SU-DHL-6 (cell line): Measurements from ENCODE around the gene ATG2A.

ENCODE experiments used
- H2AFZ ChIP-seq: fragments of 200-600 bp; sonication (generic); 2 replicates; pipeline ENCODE4 v1.6.1; 2014; ENCODE audit warnings: low read depth, mild to moderate bottlenecking, moderate library complexity, mixed read lengths, antibody characterized with exemption, low read length; ENCODE audit not compliant: severe bottlenecking
- H3F3A ChIP-seq: fragments of 200-600 bp; shearing (Covaris generic); 2 replicates; pipeline ENCODE4 v1.6.0; 2016; ENCODE audit warnings: antibody characterized with exemption, mild to moderate bottlenecking; ENCODE audit not compliant: insufficient read depth
- H3K27ac ChIP-seq: fragments of 200-600 bp; sonication (generic); 2 replicates; pipeline ENCODE4 v1.5.1; 2016; ENCODE audit warnings: low read depth, mild to moderate bottlenecking, low read length, moderate library complexity, mixed read lengths
- H3K27me3 ChIP-seq: fragments of 200-600 bp; sonication (generic), shearing (Covaris generic); 2 replicates; pipeline ENCODE4 v1.6.0; 2014; ENCODE audit warnings: mild to moderate bottlenecking, low read length
- H3K36me3 ChIP-seq: fragments of 200-600 bp; sonication (generic); 2 replicates; pipeline ENCODE4 v1.6.1; 2014; ENCODE audit warnings: mild to moderate bottlenecking, low read length, mixed read lengths
- H3K4me2 ChIP-seq: fragments of 300-600, 200-600 bp; shearing (Covaris generic), sonication (generic); 2 replicates; pipeline ENCODE4 v1.6.0; 2014; ENCODE audit warnings: low read length, low read depth, mild to moderate bottlenecking; ENCODE audit not compliant: poor library complexity, severe bottlenecking
- H3K4me3 ChIP-seq: fragments of 200-600 bp; sonication (generic); 2 replicates; pipeline ENCODE4 v1.5.1; 2014; ENCODE audit warnings: antibody characterized with exemption, low read length, mild to moderate bottlenecking, mixed read lengths; ENCODE audit not compliant: insufficient read depth, poor library complexity, severe bottlenecking
- H3K79me2 ChIP-seq: fragments of 200-600 bp; sonication (generic); 2 replicates; pipeline ENCODE4 v1.6.1; 2014; ENCODE audit warnings: mild to moderate bottlenecking, low read length, moderate library complexity; ENCODE audit not compliant: insufficient read depth
- H3K9ac ChIP-seq: fragments of 200-600 bp; sonication (generic); 2 replicates; pipeline ENCODE4 v1.7.0; 2014; ENCODE audit warnings: mild to moderate bottlenecking, low read length
- H3K9me2 ChIP-seq: fragments of 200-600 bp; sonication (generic); replicated peaks from 2 replicates; pipeline ENCODE4 v1.6.1; 2014; ENCODE audit warnings: low read length; ENCODE audit not compliant: insufficient read depth
- H3K9me3 ChIP-seq: fragments of 200-600 bp; sonication (generic); 2 replicates; pipeline ENCODE4 v1.6.1; 2014; ENCODE audit warnings: low read length, mixed read lengths; ENCODE audit not compliant: insufficient read depth
- H4K20me1 ChIP-seq: fragments of 200-600 bp; sonication (generic); 2 replicates; pipeline ENCODE4 v1.6.1; 2014; ENCODE audit warnings: low read depth, mild to moderate bottlenecking, antibody characterized with exemption, low read length, moderate library complexity, mixed read lengths
- EZH2phosphoT487 ChIP-seq: fragments of 200-600 bp; sonication (generic), shearing (Covaris generic); conservative IDR thresholded peaks from 2 replicates; pipeline ENCODE4 v1.6.1; 2018; ENCODE audit warnings: mild to moderate bottlenecking, antibody characterized with exemption, low read length, moderate library complexity, mixed read lengths
- TF ChIP-seq, protein P1 (sequence below): fragments of 200-600 bp; sonication (generic); IDR thresholded peaks from one replicate; pipeline ENCODE4 v1.5.1; 2017; ENCODE audit warnings: antibody characterized with exemption, mild to moderate bottlenecking, low read length, moderate library complexity; ENCODE audit not compliant: insufficient read depth, poor library complexity, severe bottlenecking

ATG2A gene

GRCh38 chr11:64935359-64936081 lies 18.5 kb upstream of the ATG2A start, which contains the start of gene GPHA2:
Gene GPHA2 (minus strand): TSS chr11:64935893. CDS start chr11:64935460, 433 bp downstream.
- no peaks in the 10 kb centered on the region for H3K9me3 ChIP-seq
- H3K36me3 ChIP-seq = no peaks in the 10 kb centered on the region
- no peak within 1 kb of the TSS for H3K4me2 ChIP-seq
- no peak within 1 kb of the TSS for H3K9ac ChIP-seq
- H2AFZ ChIP-seq = no peak within 1 kb of the TSS
- no peaks in the 10 kb centered on the region for H3K79me2 ChIP-seq
- no peak within 1 kb of the TSS for H3K4me3 ChIP-seq
- no peaks in the 10 kb centered on the region for H3K27me3 ChIP-seq
- H3K9me2 ChIP-seq = no peaks in the 10 kb centered on the region
- no peak within 1 kb of the TSS for H3K27ac ChIP-seq
- TF ChIP-seq, protein P1, sequence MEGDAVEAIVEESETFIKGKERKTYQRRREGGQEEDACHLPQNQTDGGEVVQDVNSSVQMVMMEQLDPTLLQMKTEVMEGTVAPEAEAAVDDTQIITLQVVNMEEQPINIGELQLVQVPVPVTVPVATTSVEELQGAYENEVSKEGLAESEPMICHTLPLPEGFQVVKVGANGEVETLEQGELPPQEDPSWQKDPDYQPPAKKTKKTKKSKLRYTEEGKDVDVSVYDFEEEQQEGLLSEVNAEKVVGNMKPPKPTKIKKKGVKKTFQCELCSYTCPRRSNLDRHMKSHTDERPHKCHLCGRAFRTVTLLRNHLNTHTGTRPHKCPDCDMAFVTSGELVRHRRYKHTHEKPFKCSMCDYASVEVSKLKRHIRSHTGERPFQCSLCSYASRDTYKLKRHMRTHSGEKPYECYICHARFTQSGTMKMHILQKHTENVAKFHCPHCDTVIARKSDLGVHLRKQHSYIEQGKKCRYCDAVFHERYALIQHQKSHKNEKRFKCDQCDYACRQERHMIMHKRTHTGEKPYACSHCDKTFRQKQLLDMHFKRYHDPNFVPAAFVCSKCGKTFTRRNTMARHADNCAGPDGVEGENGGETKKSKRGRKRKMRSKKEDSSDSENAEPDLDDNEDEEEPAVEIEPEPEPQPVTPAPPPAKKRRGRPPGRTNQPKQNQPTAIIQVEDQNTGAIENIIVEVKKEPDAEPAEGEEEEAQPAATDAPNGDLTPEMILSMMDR = no peak
- no peak for TF ChIP-seq EZH2phosphoT487
- H3F3A ChIP-seq = no peaks in the 10 kb centered on the region
- no peaks in the 10 kb centered on the region for H4K20me1 ChIP-seq

- no peak overlapping the region for H3K4me3 ChIP-seq
- H3K9ac ChIP-seq = no peak overlapping the region
- no peaks in the 10 kb centered on the region for H3K9me3 ChIP-seq
- no peaks in the 10 kb centered on the region for H4K20me1 ChIP-seq
- no peaks in the 10 kb centered on the region for H3F3A ChIP-seq
- H3K79me2 ChIP-seq = no peaks in the 10 kb centered on the region
- no peak overlapping the region for H3K4me2 ChIP-seq
- TF ChIP-seq, protein P1 = no peak
- TF ChIP-seq EZH2phosphoT487 = no peak
- no peak overlapping the region for H3K27ac ChIP-seq
- H3K36me3 ChIP-seq = no peaks in the 10 kb centered on the region
- no peaks in the 10 kb centered on the region for H3K27me3 ChIP-seq
- H2AFZ ChIP-seq = no peak overlapping the region
- H3K9me2 ChIP-seq = no peaks in the 10 kb centered on the region
Measured at GRCh38 chr11:64934682-64935358, 17.8 kb upstream of the ATG2A start.

DNA sequence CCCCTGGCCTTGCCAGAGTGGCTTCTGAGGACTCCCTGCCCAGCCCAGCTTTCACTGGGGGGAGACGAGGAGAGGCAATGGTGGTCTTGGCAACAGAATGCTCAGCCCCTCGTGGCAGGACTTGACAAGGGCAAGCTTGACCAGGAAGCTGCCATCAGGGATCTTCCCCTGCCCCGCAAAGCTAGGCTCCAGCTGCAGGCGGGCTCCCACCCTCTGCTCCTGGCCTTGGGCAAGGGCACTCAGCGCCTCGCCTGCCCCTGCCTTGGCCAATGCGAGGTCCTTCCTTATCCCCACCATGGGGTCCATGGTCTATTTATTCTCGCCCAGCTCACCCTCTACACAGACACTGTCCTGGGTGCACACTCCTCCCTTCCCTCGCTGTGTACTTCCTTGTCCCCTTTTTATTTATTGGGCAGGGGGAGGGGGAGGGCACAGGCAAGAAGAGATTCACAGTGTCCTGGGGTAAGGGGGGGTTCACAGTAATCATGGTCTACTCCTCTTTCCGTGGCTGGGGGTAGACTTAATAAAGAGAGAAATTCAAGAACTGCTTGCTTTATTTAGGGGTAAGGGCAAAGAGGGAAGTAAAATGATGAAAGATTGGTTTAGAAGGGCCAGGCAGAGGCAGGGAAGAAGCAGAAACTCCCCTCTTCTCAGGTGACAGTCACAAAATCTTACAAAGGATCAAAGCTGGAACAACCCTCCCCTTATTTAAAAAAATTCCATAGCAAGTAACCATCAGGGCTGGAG lies 17.1 kb upstream of the ATG2A start:
- H3K9me3 ChIP-seq = no peaks in the 10 kb centered on the region
- no peaks in the 10 kb centered on the region for H3K9me2 ChIP-seq
- no peak overlapping the region for H2AFZ ChIP-seq
- H4K20me1 ChIP-seq = no peaks in the 10 kb centered on the region
- H3K4me3 ChIP-seq = no peak overlapping the region
- no peaks in the 10 kb centered on the region for H3K27me3 ChIP-seq
- H3K4me2 ChIP-seq = no peak overlapping the region
- H3K79me2 ChIP-seq = no peaks in the 10 kb centered on the region
- no peaks in the 10 kb centered on the region for H3K36me3 ChIP-seq
- no peak overlapping the region for H3K27ac ChIP-seq
- H3K9ac ChIP-seq = no peak overlapping the region
- H3F3A ChIP-seq = no peaks in the 10 kb centered on the region
- TF ChIP-seq EZH2phosphoT487 = no peak
- TF ChIP-seq, protein P1 = no peak
